GM12878 (cell line): ENCODE results near the gene ALOX12. TPM values are rescaled to one million over a fixed set of nuclear protein-coding genes. Genes with fewer than 3 reads are reported as not detected.

Experiments
- ATAC-seq: fragments of 200-7000 bp; cut with Tn5 transposase; 3 replicates; pipeline ENCODE4 v1.9.1; 2020; ENCODE audit warnings: mild to moderate bottlenecking, moderate library complexity
- BruUV-seq: library from RNA; stranded (reverse); fragments of 400-500 nt; replicated peaks from 2 replicates; lab custom pipeline; 2021; lab: Mats Ljungman, UMichigan
- CTCF ChIA-PET: fragments of 300-600 bp; sonication (Branson Sonifier 250); formaldehyde crosslinking; extraction: SDS; loops from one replicate; lab custom pipeline; 2021; ENCODE audit warnings: inconsistent platforms; lab: Yijun Ruan, JAX
- POLR2A ChIA-PET: fragments of 350-600 bp; formaldehyde crosslinking; extraction: SDS; loops from one replicate; lab custom pipeline; 2021; ENCODE audit warnings: inconsistent platforms; lab: Charles Lee
- RAD21 ChIA-PET: fragments of 300-600 bp; sonication (Branson Sonifier 250); formaldehyde crosslinking; loops from one replicate; lab custom pipeline; 2023; ENCODE audit warnings: antibody characterized with exemption; ENCODE audit not compliant: unreplicated experiment; lab: Charles Lee
- SMC1A ChIA-PET: fragments of 300-600 bp; sonication (Branson Sonifier 250); formaldehyde crosslinking; loops from one replicate; lab custom pipeline; 2023; ENCODE audit not compliant: unreplicated experiment, uncharacterized antibody; lab: Charles Lee
- DNase-seq: peaks from one replicate; pipeline ENCODE4 v3.0.0-alpha.2; 2011; ENCODE audit warnings: low read depth, low spot score
- FAIRE-seq: peaks from 3 replicates; lab custom pipeline; 2011; peaks lifted over from hg19 to GRCh38; lab: Jason Lieb, UNC
- H2AFZ ChIP-seq: 2 replicates; pipeline ENCODE4 v1.6.0; 2011; ENCODE audit warnings: low read depth, low read length, control low read depth; ENCODE audit not compliant: control insufficient read depth
- H3K27ac ChIP-seq: 2 replicates; pipeline ENCODE4 v1.5.1; 2011; ENCODE audit warnings: control low read depth; ENCODE audit not compliant: control insufficient read depth, insufficient read depth
- H3K27me3 ChIP-seq, 2 experiments: replicated peaks in 1 of 2; 2 replicates each; pipeline versions ENCODE4 v1.6.0 to v1.6.1; 2011; ENCODE audit warnings: low read length in 1 of 2; ENCODE audit not compliant: control insufficient read depth in 2 of 2, insufficient read depth in 2 of 2
- H3K36me3 ChIP-seq, 2 experiments: 2 replicates each; pipeline ENCODE4 v1.5.1; 2011; ENCODE audit warnings: low read length in 1 of 2; ENCODE audit not compliant: control insufficient read depth in 2 of 2, insufficient read depth in 2 of 2
- H3K4me1 ChIP-seq: 2 replicates; pipeline ENCODE4 v1.6.1; 2011; ENCODE audit warnings: mild to moderate bottlenecking, low read length, moderate library complexity, mixed read lengths; ENCODE audit not compliant: control insufficient read depth, insufficient read depth
- H3K4me2 ChIP-seq: 2 replicates; pipeline ENCODE4 v1.6.0; 2011; ENCODE audit warnings: control low read depth; ENCODE audit not compliant: control insufficient read depth, insufficient read depth
- H3K4me3 ChIP-seq: fragments of 200-600 bp; sonication (generic); 2 replicates; pipeline ENCODE4 v1.5.1; 2016
- H3K79me2 ChIP-seq: 2 replicates; pipeline ENCODE4 v1.6.0; 2011; ENCODE audit warnings: low read length; ENCODE audit not compliant: control insufficient read depth, insufficient read depth
- H3K9ac ChIP-seq: 2 replicates; pipeline ENCODE4 v1.8.0; 2011; ENCODE audit warnings: low read length, control low read depth, mixed read lengths; ENCODE audit not compliant: control insufficient read depth, insufficient read depth
- H3K9me3 ChIP-seq: replicated peaks from 3 replicates; pipeline ENCODE4 v1.5.1; 2011; ENCODE audit warnings: mild to moderate bottlenecking, low read length; ENCODE audit not compliant: control insufficient read depth, insufficient read depth
- H4K20me1 ChIP-seq: 2 replicates; pipeline ENCODE4 v1.6.0; 2011; ENCODE audit not compliant: control insufficient read depth, insufficient read depth
- CBFB ChIP-seq: IDR thresholded peaks from 2 replicates; pipeline ENCODE4 v1.6.1; 2016; ENCODE audit warnings: antibody characterized with exemption, low read depth
- CHD1 ChIP-seq: IDR thresholded peaks from 2 replicates; pipeline ENCODE4 v1.6.1; 2012; ENCODE audit warnings: low read depth, low read length, improper control_type of control experiment
- ESRRA ChIP-seq: IDR thresholded peaks from 2 replicates; pipeline ENCODE4 v1.6.1; 2012; ENCODE audit warnings: mild to moderate bottlenecking, low read length, improper control_type of control experiment
- FOS ChIP-seq: IDR thresholded peaks from 3 replicates; pipeline ENCODE4 v1.6.1; 2011; ENCODE audit warnings: borderline replicate concordance; ENCODE audit not compliant: insufficient read length; ENCODE audit errors: extremely low read depth
- HCFC1 ChIP-seq: fragments of 150-350 bp; IDR thresholded peaks from 2 replicates; pipeline ENCODE4 v1.6.1; 2014; ENCODE audit warnings: low read length
- HDAC6 ChIP-seq: fragments of 200-600 bp; sonication (generic); IDR thresholded peaks from one replicate; pipeline ENCODE4 v1.8.0; 2017; ENCODE audit warnings: antibody characterized with exemption; ENCODE audit not compliant: unreplicated experiment
- HDGF ChIP-seq: fragments of 450-650 bp; IDR thresholded peaks from 2 replicates; pipeline ENCODE4 v1.6.1; 2016; ENCODE audit warnings: antibody characterized with exemption
- MEF2B ChIP-seq: fragments of 450-650 bp; IDR thresholded peaks from 2 replicates; pipeline ENCODE4 v1.6.1; 2018; ENCODE audit warnings: mild to moderate bottlenecking, moderate library complexity; ENCODE audit not compliant: partially characterized antibody, poor library complexity, severe bottlenecking
- MXI1 ChIP-seq: fragments of 150-350 bp; IDR thresholded peaks from 2 replicates; pipeline ENCODE4 v1.6.1; 2011; ENCODE audit warnings: low read depth, mild to moderate bottlenecking, inconsistent platforms, low read length, improper control_type of control experiment
- MYC ChIP-seq: IDR thresholded peaks from 2 replicates; pipeline ENCODE4 v1.6.1; 2011; ENCODE audit warnings: mild to moderate bottlenecking, low read length, moderate library complexity, inconsistent platforms; ENCODE audit not compliant: insufficient read depth, insufficient replicate concordance, insufficient read length, severe bottlenecking
- PBX3 ChIP-seq: IDR thresholded peaks from 2 replicates; pipeline ENCODE4 v1.6.1; 2011; ENCODE audit warnings: mild to moderate bottlenecking, low read depth, low read length, moderate library complexity; ENCODE audit not compliant: insufficient replicate concordance
- RAD21 ChIP-seq: IDR thresholded peaks from 2 replicates; pipeline ENCODE4 v1.6.1; 2011; ENCODE audit warnings: mild to moderate bottlenecking, low read depth, low read length, moderate library complexity; ENCODE audit not compliant: insufficient read depth
- RB1 ChIP-seq: fragments of 450-650 bp; formaldehyde crosslinking; IDR thresholded peaks from 2 replicates; pipeline ENCODE4 v1.6.1; 2017; ENCODE audit warnings: mild to moderate bottlenecking, borderline replicate concordance
- SIN3A ChIP-seq: IDR thresholded peaks from 2 replicates; pipeline ENCODE4 v1.6.1; 2012; ENCODE audit warnings: low read depth, low read length, improper control_type of control experiment
- SMAD5 ChIP-seq: IDR thresholded peaks from 2 replicates; pipeline ENCODE4 v1.6.1; 2016; ENCODE audit warnings: antibody characterized with exemption, low read depth
- TARDBP ChIP-seq: IDR thresholded peaks from 2 replicates; pipeline ENCODE4 v1.6.1; 2016; ENCODE audit warnings: borderline replicate concordance
- ZBTB11 ChIP-seq: fragments of 450-650 bp; formaldehyde crosslinking; IDR thresholded peaks from 2 replicates; pipeline ENCODE4 v1.5.0; 2022; ENCODE audit warnings: mild to moderate bottlenecking, missing genetic modification characterization
- ZZZ3 ChIP-seq: IDR thresholded peaks from 2 replicates; pipeline ENCODE4 v1.6.1; 2011; ENCODE audit warnings: low read depth; ENCODE audit not compliant: control insufficient read depth, insufficient read length
- WGBS: methylation state at CpG from one replicate; pipeline ENCODE4 v1.1.6; 2016; ENCODE audit warnings: low lambda C conversion rate; ENCODE audit not compliant: insufficient replicate concordance, insufficient coverage; ENCODE audit errors: missing lambda C conversion rate; 5-methylcytosine and 5-hydroxymethylcytosine counted together
- in situ Hi-C: fragments of 300-500 bp; cut with MboI; formaldehyde crosslinking; loops from 9 replicates; pipeline ENCODE4 v1.14.3; 2018; ENCODE audit warnings: mixed read lengths
- intact Hi-C: fragments of 100-400 bp; cut with micrococcal nuclease; formaldehyde crosslinking; loops from one replicate; pipeline ENCODE4 v1.14.2; 2022; ENCODE audit not compliant: unreplicated experiment
- polyA plus RNA-seq, 11 experiments: library from polyadenylated mRNA; depleted of rRNA in 4 of 11; unstranded in 6 of 11; stranded (reverse) in 5 of 11; fragments of >200 nt; fragmentation: Nextera tagmentation in 4 of 11; fragmentation: Illumina TruSeq in 1 of 11; extraction: Ambion mirVana in 4 of 11; extraction: Trizol in 1 of 11; gene quantifications; 1 replicate in 1 of 11; 2 replicates in 10 of 11; pipeline versions ENCODE4 v1.2.1 to v1.2.3, GENCODE V29; 2011 to 2016; ENCODE audit warnings: inconsistent platforms in 2 of 11, missing spikeins in 2 of 11, low read depth in 1 of 11
- total RNA-seq, 4 experiments: library from RNA; depleted of rRNA in 3 of 4; stranded (reverse); fragments of >200 nt in 3 of 4; fragmentation: Illumina TruSeq in 1 of 4; extraction: Trizol in 1 of 4; gene quantifications; 2 replicates each; pipeline versions ENCODE4 v1.2.1 to v1.2.3, GENCODE V29; 2013 to 2021

The ALOX12 gene
- total and polyA plus RNA-seq, 10 of the 15 experiments (the other 5 are each of a cell fraction or from before 2014, with no cell fraction given), result 0.23 to 0.82 (median 0.58) TPM; not detected in 6

- TF ChIP-seq ZBTB11 (CRISPR knock-in tag), result no peak
- TF ChIP-seq HDGF, result no peak
- TF ChIP-seq MYC, result no peak
Measured at GRCh38 chr17:7001318-7001961, 5.6 kb downstream of the ALOX12 start (continued).

- H3K36me3 ChIP-seq, result peaks cover 9 to 11% of the 10 kb centered on the region in 2 experiments
- ATAC-seq (no peak), DNase-seq (no peak)
- in situ Hi-C loops, result loop anchor here (10.0 kb wide), 1 partner anchor 158 kb away; no protein-coding TSS in a partner anchor
- no peak for TF ChIP-seq FOS
- TF ChIP-seq HCFC1, result no peak
- no peak for TF ChIP-seq MXI1
- no peak for TF ChIP-seq RB1
- no peak for TF ChIP-seq CHD1
- no peak for TF ChIP-seq TARDBP
- TF ChIP-seq PBX3, result no peak
- no peak for TF ChIP-seq SMAD5
- no peak for TF ChIP-seq MEF2B
- TF ChIP-seq CBFB, result no peak
- no peak for TF ChIP-seq RAD21
- no peak for TF ChIP-seq ZZZ3
- TF ChIP-seq HDAC6, result no peak
- TF ChIP-seq SIN3A, result no peak
- TF ChIP-seq ESRRA, result no peak
- TF ChIP-seq, all 136 proteins: peak for 0
- RAD21 ChIA-PET, result interaction anchor here (1.0 to 3.8 kb wide), 4 partner anchors 88 to 159 kb away, joined by 5 to 61 read pairs (median 23); no protein-coding TSS in a partner anchor
- no peak overlapping the region for H3K9ac ChIP-seq
- H3K4me3 ChIP-seq, result no peak overlapping the region
- no peak for FAIRE-seq
- H3K4me1 ChIP-seq, result no peaks in the 10 kb centered on the region
- no peak overlapping the region for H3K27ac ChIP-seq
- POLR2A ChIA-PET, result interaction anchor here (1.2 kb wide), 1 partner anchor 88 kb away, joined by 3 read pairs; no protein-coding TSS in a partner anchor
- no peaks in the 10 kb centered on the region; the same call in 1 of the 2 replicates for H3K79me2 ChIP-seq
- intact Hi-C loops, result no loop called here
- H3K4me2 ChIP-seq, result no peak overlapping the region
- no peak overlapping the region for H2AFZ ChIP-seq
- no peaks in the 10 kb centered on the region for H4K20me1 ChIP-seq
- SMC1A ChIA-PET, result interaction anchor here (0.7 to 5.2 kb wide), 9 partner anchors 9 to 341 kb away, joined by 3 to 67 read pairs (median 19); partner anchors contain the start of gene BCL6B
- CTCF ChIA-PET, result interaction anchor here (0.6 to 15.9 kb wide), 15 partner anchors 8 to 336 kb away, joined by 3 to 237 read pairs (median 5); a partner anchor contains a TSS
- BruUV-seq, result no TSS peak
- no peaks in the 10 kb centered on the region for H3K9me3 ChIP-seq
- 96% methylated on average over 6 of the region's 6 CpGs for WGBS
- no peaks in the 10 kb centered on the region for H3K27me3 ChIP-seq
Measured at GRCh38 chr17:7002288-7003047, 6.6 kb downstream of the ALOX12 start.
